ENCODE results near the gene SPPL2B. TPM values are rescaled to one million over a fixed set of nuclear protein-coding genes. Genes with fewer than 3 reads are reported as not detected.

The SPPL2B gene
- total and polyA plus RNA-seq, 9 of the 15 experiments (the other 6 are each of a cell fraction or from before 2014, with no cell fraction given), result 0.20 to 81.2 (median 15.1) TPM

GRCh38 chr19:2328401-2329148 is at the start of gene SPPL2B, which contains the start of gene LSM7 (continued):
- TF ChIP-seq, protein P1, sequence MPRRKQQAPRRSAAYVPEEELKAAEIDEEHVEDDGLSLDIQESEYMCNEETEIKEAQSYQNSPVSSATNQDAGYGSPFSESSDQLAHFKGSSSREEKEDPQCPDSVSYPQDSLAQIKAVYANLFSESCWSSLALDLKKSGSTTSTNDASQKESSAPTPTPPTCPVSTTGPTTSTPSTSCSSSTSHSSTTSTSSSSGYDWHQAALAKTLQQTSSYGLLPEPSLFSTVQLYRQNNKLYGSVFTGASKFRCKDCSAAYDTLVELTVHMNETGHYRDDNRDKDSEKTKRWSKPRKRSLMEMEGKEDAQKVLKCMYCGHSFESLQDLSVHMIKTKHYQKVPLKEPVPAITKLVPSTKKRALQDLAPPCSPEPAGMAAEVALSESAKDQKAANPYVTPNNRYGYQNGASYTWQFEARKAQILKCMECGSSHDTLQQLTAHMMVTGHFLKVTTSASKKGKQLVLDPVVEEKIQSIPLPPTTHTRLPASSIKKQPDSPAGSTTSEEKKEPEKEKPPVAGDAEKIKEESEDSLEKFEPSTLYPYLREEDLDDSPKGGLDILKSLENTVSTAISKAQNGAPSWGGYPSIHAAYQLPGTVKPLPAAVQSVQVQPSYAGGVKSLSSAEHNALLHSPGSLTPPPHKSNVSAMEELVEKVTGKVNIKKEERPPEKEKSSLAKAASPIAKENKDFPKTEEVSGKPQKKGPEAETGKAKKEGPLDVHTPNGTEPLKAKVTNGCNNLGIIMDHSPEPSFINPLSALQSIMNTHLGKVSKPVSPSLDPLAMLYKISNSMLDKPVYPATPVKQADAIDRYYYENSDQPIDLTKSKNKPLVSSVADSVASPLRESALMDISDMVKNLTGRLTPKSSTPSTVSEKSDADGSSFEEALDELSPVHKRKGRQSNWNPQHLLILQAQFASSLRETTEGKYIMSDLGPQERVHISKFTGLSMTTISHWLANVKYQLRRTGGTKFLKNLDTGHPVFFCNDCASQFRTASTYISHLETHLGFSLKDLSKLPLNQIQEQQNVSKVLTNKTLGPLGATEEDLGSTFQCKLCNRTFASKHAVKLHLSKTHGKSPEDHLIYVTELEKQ (CRISPR knock-in tag; IDR thresholded peaks at IDR 0.05), result no peak
- TF ChIP-seq TAF15 (IDR thresholded peaks at IDR 0.05; ENCODE audit: low read depth, low read length) (no peak), HMGN3 (IDR thresholded peaks at IDR 0.05; ENCODE audit: borderline replicate concordance, extremely low read depth, insufficient read length, low read depth, low read length) (peak; percentile 31), DNMT1 (IDR thresholded peaks at IDR 0.05) (no peak; the same call in 1 of the 2 replicates), KLF16 (IDR thresholded peaks at IDR 0.05) (no peak), EWSR1 (IDR thresholded peaks at IDR 0.05; ENCODE audit: borderline replicate concordance, low read depth, partially characterized antibody) (no peak), POLR2A (conservative IDR thresholded peaks at IDR 0.05) (peak; percentile 91), POLR2B (IDR thresholded peaks at IDR 0.05; ENCODE audit: low read depth, partially characterized antibody) (peak; percentile 97), HNRNPLL (IDR thresholded peaks at IDR 0.05; ENCODE audit: low read depth, low read length, poor library complexity, severe bottlenecking) (peak; percentile 26), ARID1B (IDR thresholded peaks at IDR 0.05) (no peak), MYNN (IDR thresholded peaks at IDR 0.05) (no peak), MYNN (CRISPR knock-in tag; IDR thresholded peaks at IDR 0.05) (no peak), MITF (IDR thresholded peaks at IDR 0.05) (0 out of 2 replicates have a peak, but pooled peaks have one; percentile 6), MTA2 (IDR thresholded peaks at IDR 0.05; ENCODE audit: low read depth) (peak; percentile 27; the same call in 1 of the 2 replicates), ZNF224 (CRISPR knock-in tag; IDR thresholded peaks at IDR 0.05) (no peak), MCM2 (IDR thresholded peaks at IDR 0.05; ENCODE audit: low read depth) (no peak), NCOR1 (IDR thresholded peaks at IDR 0.05) (no peak), BRCA1 (IDR thresholded peaks at IDR 0.05) (no peak), BRCA1 (CRISPR knock-in tag; IDR thresholded peaks at IDR 0.05) (no peak)
- TF ChIP-seq, protein P2, sequence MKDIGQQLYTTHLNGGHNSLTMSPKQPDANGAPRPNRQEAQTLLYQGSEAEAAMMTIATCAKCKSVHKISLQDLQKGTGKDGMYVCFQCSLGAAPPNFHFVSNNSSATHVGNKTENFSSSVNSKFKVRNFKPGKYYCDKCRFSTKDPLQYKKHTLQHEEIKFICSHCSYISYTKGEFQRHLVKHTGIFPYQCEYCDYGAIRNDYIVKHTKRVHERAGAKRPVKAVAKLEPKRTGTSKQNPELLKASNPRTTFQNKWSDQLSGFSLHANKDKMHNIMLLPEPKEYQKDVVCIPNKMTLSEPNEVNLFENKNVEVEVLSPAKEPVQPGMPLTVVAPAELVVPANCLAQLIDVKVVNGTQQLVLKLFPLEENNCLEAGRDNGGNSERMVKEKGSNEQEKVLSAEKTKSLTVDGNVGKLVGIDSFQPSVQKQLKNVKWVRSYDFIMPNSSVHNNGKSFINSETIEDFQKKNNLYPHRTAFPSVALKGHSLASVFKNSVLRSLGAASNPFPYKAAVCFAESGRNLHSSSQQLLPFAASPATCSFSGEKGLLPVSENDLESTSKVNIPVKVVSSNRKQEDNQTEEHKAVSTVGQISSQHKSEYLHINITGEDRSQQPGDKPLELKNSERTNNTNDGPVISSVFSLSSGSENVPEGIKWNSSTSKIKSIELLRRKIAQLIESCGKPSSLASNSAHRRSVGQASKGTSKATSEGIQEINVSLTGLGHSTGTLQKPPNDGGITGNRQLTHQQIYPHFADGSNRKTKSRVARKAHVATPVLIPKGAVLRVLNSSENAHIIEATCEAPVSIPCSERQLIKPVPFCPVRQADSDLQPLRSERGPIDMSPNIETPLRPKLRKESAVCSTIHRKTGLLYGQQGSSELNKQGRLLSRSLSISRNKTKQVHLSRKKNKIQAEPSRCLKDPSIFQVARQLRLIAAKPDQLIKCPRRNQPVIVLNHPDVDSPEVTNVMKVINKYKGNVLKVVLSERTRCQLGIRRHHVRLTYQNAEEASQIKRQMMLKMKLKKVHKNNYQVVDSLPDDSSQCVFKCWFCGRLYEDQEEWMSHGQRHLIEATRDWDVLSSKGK (CRISPR knock-in tag; IDR thresholded peaks at IDR 0.05), result no peak

All from K562 (cell line).